Measurements from ENCODE around the gene GGCT. TPM values are rescaled to one million over a fixed set of nuclear protein-coding genes. Genes with fewer than 3 reads are reported as not detected.
"Not testable (repeated sequence)": the region's sequence is repeated elsewhere in the genome, so short reads cannot be mapped to it uniquely, and the experiment has no call there.

GGCT gene
- total and polyA plus RNA-seq, 2 donors: 43.4 to 85.4 TPM

GRCh38 chr7:30502470-30503251 is 2.0 kb downstream of the GGCT start:
- DNase-seq (ENCODE audit: low read depth in 6 of 9, low spot score in 9 of 9): no peak
- Histone ChIP-seq H3K4me3 (ENCODE audit: low read length in 2 of 2) (no peak overlapping the region), H3K27me3 (ENCODE audit: control insufficient read depth in 2 of 2, insufficient read depth in 1 of 2, low read length in 1 of 2) (no peaks in the 10 kb centered on the region), H3K27ac (ENCODE audit: low read depth in 1 of 2, low read length in 1 of 2) (no peak overlapping the region), H3K36me3 (ENCODE audit: control insufficient read depth in 2 of 2, insufficient read depth in 2 of 2, low read length in 1 of 2) (peaks cover 1 to 6% of the 10 kb centered on the region in 2 donors), H3K9me3 (ENCODE audit: control insufficient read depth in 2 of 2, insufficient read depth in 1 of 2, low read length in 1 of 2) (peaks cover 0 to 10% of the 10 kb centered on the region in 2 donors), H3K4me1 (ENCODE audit: control insufficient read depth in 2 of 2, insufficient read depth in 2 of 2, low read length in 2 of 2) (peaks cover 11 to 17% of the 10 kb centered on the region in 2 donors)
- WGBS: 95% methylated on average over 2 of the region's 2 CpGs

- Histone ChIP-seq H3K36me3 (ENCODE audit: control insufficient read depth in 2 of 2, insufficient read depth in 2 of 2, low read length in 1 of 2) (peaks cover 8 to 17% of the 10 kb centered on the region in 2 donors), H3K27ac (ENCODE audit: low read depth in 1 of 2, low read length in 1 of 2) (no peak overlapping the region), H3K27me3 (ENCODE audit: control insufficient read depth in 2 of 2, insufficient read depth in 1 of 2, low read length in 1 of 2) (no peaks in the 10 kb centered on the region), H3K4me1 (ENCODE audit: control insufficient read depth in 2 of 2, insufficient read depth in 2 of 2, low read length in 2 of 2) (peaks cover 11 to 17% of the 10 kb centered on the region in 2 donors), H3K9me3 (ENCODE audit: control insufficient read depth in 2 of 2, insufficient read depth in 1 of 2, low read length in 1 of 2) (peaks cover 0 to 4% of the 10 kb centered on the region in 2 donors), H3K4me3 (ENCODE audit: low read length in 2 of 2) (no peak overlapping the region)
- no peak for DNase-seq (ENCODE audit: low read depth in 6 of 9, low spot score in 9 of 9)
- WGBS: 98% methylated on average over 5 of the region's 5 CpGs
Measured at GRCh38 chr7:30501264-30501663, 3.4 kb downstream of the GGCT start.

GRCh38 chr7:30493228-30493627 is 11.4 kb downstream of the GGCT start:
- Histone ChIP-seq H3K9me3 (ENCODE audit: control insufficient read depth in 2 of 2, insufficient read depth in 1 of 2, low read length in 1 of 2) (no peaks in the 10 kb centered on the region), H3K27me3 (ENCODE audit: control insufficient read depth in 2 of 2, insufficient read depth in 1 of 2, low read length in 1 of 2) (no peaks in the 10 kb centered on the region), H3K4me1 (ENCODE audit: control insufficient read depth in 2 of 2, insufficient read depth in 2 of 2, low read length in 2 of 2) (no peaks in the 10 kb centered on the region), H3K27ac (ENCODE audit: low read depth in 1 of 2, low read length in 1 of 2) (no peak overlapping the region), H3K4me3 (ENCODE audit: low read length in 2 of 2) (no peak overlapping the region), H3K36me3 (ENCODE audit: control insufficient read depth in 2 of 2, insufficient read depth in 2 of 2, low read length in 1 of 2) (peaks cover 8 to 13% of the 10 kb centered on the region in 2 donors)
- no peak for DNase-seq (ENCODE audit: low read depth in 6 of 9, low spot score in 9 of 9)

- no peaks in the 10 kb centered on the region for H3K9me3 ChIP-seq (ENCODE audit: control insufficient read depth in 2 of 2, insufficient read depth in 1 of 2, low read length in 1 of 2)
- DNase-seq (ENCODE audit: low read depth in 6 of 9, low spot score in 9 of 9): no peak
- peaks cover 1 to 2% of the 10 kb centered on the region in 2 donors for H3K36me3 ChIP-seq (ENCODE audit: control insufficient read depth in 2 of 2, insufficient read depth in 2 of 2, low read length in 1 of 2)
- H3K4me3 ChIP-seq (ENCODE audit: low read length in 2 of 2): no peak overlapping the region
- H3K4me1 ChIP-seq (ENCODE audit: control insufficient read depth in 2 of 2, insufficient read depth in 2 of 2, low read length in 2 of 2): no peaks in the 10 kb centered on the region
- no peak overlapping the region for H3K27ac ChIP-seq (ENCODE audit: low read depth in 1 of 2, low read length in 1 of 2)
- no peaks in the 10 kb centered on the region for H3K27me3 ChIP-seq (ENCODE audit: control insufficient read depth in 2 of 2, insufficient read depth in 1 of 2, low read length in 1 of 2)
Measured at GRCh38 chr7:30491417-30491816, 13.2 kb downstream of the GGCT start.

GRCh38 chr7:30487371-30487770 is 17.3 kb downstream of the GGCT start:
- no peak for DNase-seq (ENCODE audit: low read depth in 6 of 9, low spot score in 9 of 9)
- WGBS: 98% methylated on average over 1 of the region's 1 CpG
- Histone ChIP-seq H3K36me3 (ENCODE audit: control insufficient read depth in 2 of 2, insufficient read depth in 2 of 2, low read length in 1 of 2) (no peaks in the 10 kb centered on the region), H3K27ac (ENCODE audit: low read depth in 1 of 2, low read length in 1 of 2) (no peak overlapping the region), H3K27me3 (ENCODE audit: control insufficient read depth in 2 of 2, insufficient read depth in 1 of 2, low read length in 1 of 2) (no peaks in the 10 kb centered on the region), H3K4me1 (ENCODE audit: control insufficient read depth in 2 of 2, insufficient read depth in 2 of 2, low read length in 2 of 2) (no peaks in the 10 kb centered on the region), H3K9me3 (ENCODE audit: control insufficient read depth in 2 of 2, insufficient read depth in 1 of 2, low read length in 1 of 2) (no peaks in the 10 kb centered on the region), H3K4me3 (ENCODE audit: low read length in 2 of 2) (no peak overlapping the region)

GRCh38 chr7:30485667-30486066 is 19.0 kb downstream of the GGCT start:
- 98% methylated on average over 1 of the region's 1 CpG for WGBS
- Histone ChIP-seq H3K27ac (ENCODE audit: low read depth in 1 of 2, low read length in 1 of 2) (no peak overlapping the region), H3K4me1 (ENCODE audit: control insufficient read depth in 2 of 2, insufficient read depth in 2 of 2, low read length in 2 of 2) (no peaks in the 10 kb centered on the region), H3K4me3 (ENCODE audit: low read length in 2 of 2) (no peak overlapping the region), H3K27me3 (ENCODE audit: control insufficient read depth in 2 of 2, insufficient read depth in 1 of 2, low read length in 1 of 2) (no peaks in the 10 kb centered on the region), H3K9me3 (ENCODE audit: control insufficient read depth in 2 of 2, insufficient read depth in 1 of 2, low read length in 1 of 2) (no peaks in the 10 kb centered on the region), H3K36me3 (ENCODE audit: control insufficient read depth in 2 of 2, insufficient read depth in 2 of 2, low read length in 1 of 2) (no peaks in the 10 kb centered on the region)
- no peak for DNase-seq (ENCODE audit: low read depth in 6 of 9, low spot score in 9 of 9)

- H3K27me3 ChIP-seq (ENCODE audit: control insufficient read depth in 2 of 2, insufficient read depth in 1 of 2, low read length in 1 of 2); H3K36me3 ChIP-seq (ENCODE audit: control insufficient read depth in 2 of 2, insufficient read depth in 2 of 2, low read length in 1 of 2); H3K27ac ChIP-seq (ENCODE audit: low read depth in 1 of 2, low read length in 1 of 2); DNase-seq (ENCODE audit: low read depth in 6 of 9, low spot score in 9 of 9); H3K9me3 ChIP-seq (ENCODE audit: control insufficient read depth in 2 of 2, insufficient read depth in 1 of 2, low read length in 1 of 2); H3K4me3 ChIP-seq (ENCODE audit: low read length in 2 of 2): not testable (repeated sequence)
- H3K4me1 ChIP-seq (ENCODE audit: control insufficient read depth in 2 of 2, insufficient read depth in 2 of 2, low read length in 2 of 2): peaks cover 0 to 17% of the 10 kb centered on the region in 2 donors
- 97% methylated on average over 9 of the region's 9 CpGs for whole genome bisulfite sequencing
Measured at GRCh38 chr7:30481416-30481815, 23.2 kb downstream of the GGCT start.

GRCh38 chr7:30479202-30480120 is 25.2 kb downstream of the GGCT start:
- Histone ChIP-seq H3K9me3 (ENCODE audit: control insufficient read depth in 2 of 2, insufficient read depth in 1 of 2, low read length in 1 of 2) (no peaks in the 10 kb centered on the region), H3K4me3 (ENCODE audit: low read length in 2 of 2) (peak overlapping the region; percentile 71 to 80), H3K27ac (ENCODE audit: low read depth in 1 of 2, low read length in 1 of 2) (peak overlapping the region; percentile 54 to 59), H3K27me3 (ENCODE audit: control insufficient read depth in 2 of 2, insufficient read depth in 1 of 2, low read length in 1 of 2) (no peaks in the 10 kb centered on the region), H3K4me1 (ENCODE audit: control insufficient read depth in 2 of 2, insufficient read depth in 2 of 2, low read length in 2 of 2) (peaks cover 2 to 29% of the 10 kb centered on the region in 2 donors), H3K36me3 (ENCODE audit: control insufficient read depth in 2 of 2, insufficient read depth in 2 of 2, low read length in 1 of 2) (no peaks in the 10 kb centered on the region)
- WGBS: 86% methylated on average over 14 of the region's 14 CpGs
- DNase-seq (ENCODE audit: low read depth in 6 of 9, low spot score in 9 of 9): peak in 6 of 9 donors; percentile 39 to 79 (median 45)
